HuH-7.5 (cell line): ENCODE measurements around the gene NUTM2G.
"Not testable (repeated sequence)": the region's sequence is repeated elsewhere in the genome, so short reads cannot be mapped to it uniquely, and the experiment has no call there.

ENCODE experiments used
- DNase-seq: peaks from one replicate; pipeline ENCODE4 v3.0.0; 2011; ENCODE audit warnings: low spot score

Gene NUTM2G

DNA sequence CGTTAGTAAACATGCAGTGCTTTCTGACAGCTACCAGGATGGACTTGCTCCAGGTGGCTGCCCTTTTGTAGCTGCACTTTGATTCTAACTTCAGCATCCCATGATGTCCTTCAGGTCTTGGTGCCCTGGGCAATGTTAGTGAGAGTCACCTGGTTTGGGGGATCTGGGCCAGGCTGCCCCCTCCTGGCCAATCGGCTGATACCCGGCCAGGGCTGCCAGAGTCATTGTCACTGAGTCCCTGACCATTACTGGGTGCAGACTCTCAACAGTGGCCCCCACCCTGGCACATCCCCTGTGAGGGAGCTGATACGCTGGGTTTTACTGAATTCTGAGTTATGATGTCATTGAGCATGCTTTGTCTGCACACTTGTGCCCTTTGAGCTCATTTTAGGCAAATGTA is 13.5 kb downstream of the NUTM2G start:
- DNase-seq: not testable (repeated sequence)

DNA sequence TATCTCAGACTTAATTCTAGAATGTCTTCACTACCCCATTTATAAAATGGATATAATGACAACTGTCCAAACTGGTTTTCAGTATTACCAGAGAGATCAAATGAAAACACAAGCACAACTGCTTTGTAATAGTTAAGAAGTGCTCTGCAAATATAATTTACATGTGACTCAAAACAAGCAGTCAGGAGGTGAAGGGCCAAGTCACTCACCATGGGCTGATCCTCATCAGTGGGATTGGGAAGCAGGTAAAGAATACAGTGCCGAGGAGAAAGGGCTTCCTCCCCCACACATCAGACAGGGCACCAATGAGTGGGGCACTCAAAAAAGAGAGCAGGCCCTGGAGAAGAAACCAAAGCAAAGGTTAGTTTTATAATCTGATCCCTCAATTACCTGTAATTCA is 20.7 kb downstream of the NUTM2G start:
- not testable (repeated sequence) for DNase-seq

DNA sequence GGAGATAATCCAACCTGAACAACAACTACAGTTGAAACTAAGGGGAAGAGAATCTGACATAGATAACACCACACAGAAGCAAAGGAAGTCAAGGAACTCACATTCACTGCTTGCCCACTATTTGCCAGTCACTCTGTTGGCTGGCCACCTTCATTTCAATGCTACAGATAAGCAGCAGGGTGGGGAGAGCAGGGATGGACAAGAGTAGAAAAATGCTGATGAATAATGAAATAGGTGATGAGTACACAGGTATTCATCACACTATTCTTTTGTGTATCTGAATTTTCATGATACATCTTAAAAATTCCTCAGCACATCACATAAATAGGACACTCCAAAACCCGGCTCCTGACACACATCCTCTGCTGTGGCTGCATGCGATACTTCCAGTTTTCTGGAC is 21.9 kb downstream of the NUTM2G start:
- DNase-seq: not testable (repeated sequence)

DNA sequence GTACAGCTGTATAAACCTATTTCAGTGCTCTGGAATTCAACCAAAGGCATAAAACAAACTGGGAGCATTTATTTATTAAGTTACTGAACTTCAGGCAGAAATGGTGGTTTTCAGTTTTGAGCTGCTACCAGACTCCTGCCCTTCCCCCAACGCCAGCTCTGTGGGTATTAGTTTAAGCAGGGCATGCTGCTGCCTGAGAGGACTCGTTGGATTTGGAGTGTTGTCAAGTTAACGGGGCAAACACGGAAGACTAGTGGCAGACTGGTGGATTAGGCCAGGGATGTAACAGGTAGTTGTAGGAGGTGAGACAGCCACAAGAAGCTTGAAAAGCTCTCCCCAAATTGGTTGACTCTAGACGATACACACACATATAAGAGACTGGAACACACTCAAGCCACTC is 38.9 kb downstream of the NUTM2G start:
- not testable (repeated sequence) for DNase-seq

DNA sequence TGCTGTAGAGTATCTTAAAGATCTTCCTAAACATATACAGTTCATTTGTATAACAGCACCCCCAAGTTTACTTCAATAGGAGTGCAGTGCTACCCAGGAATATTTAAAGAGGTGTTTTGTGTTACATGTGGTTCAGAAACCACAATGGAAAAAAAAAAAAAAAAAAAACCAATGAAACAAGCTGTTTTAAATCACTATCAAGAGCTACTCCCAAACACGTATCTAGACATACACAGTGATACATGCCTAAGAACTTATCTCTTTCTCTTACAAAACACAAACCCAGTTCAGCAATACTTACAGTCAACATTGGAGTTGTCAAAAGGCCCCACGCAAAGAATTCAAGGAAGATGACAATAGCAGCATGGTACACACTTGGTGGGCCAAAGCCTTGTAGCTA is 43.9 kb downstream of the NUTM2G start:
- not testable (repeated sequence) for DNase-seq

DNA sequence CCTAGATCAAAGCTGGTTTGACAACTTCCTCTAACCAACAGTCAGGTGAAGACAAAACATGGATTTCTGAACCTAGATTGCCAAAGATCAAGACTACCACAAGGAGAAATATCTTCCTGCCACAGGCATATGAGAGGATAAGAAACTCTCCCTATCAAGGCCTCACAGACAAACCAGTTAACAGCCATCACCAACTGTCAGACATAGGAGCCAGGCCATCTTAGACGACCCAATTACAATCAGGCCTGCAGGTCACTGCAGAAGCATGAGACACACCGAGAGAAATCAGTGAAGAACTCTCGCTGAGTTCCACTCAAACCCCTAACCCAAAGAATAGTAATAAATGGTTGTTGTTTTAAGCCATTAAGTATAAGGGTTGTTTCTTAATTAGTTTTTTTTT is 45.4 kb downstream of the NUTM2G start:
- not testable (repeated sequence) for DNase-seq

DNA sequence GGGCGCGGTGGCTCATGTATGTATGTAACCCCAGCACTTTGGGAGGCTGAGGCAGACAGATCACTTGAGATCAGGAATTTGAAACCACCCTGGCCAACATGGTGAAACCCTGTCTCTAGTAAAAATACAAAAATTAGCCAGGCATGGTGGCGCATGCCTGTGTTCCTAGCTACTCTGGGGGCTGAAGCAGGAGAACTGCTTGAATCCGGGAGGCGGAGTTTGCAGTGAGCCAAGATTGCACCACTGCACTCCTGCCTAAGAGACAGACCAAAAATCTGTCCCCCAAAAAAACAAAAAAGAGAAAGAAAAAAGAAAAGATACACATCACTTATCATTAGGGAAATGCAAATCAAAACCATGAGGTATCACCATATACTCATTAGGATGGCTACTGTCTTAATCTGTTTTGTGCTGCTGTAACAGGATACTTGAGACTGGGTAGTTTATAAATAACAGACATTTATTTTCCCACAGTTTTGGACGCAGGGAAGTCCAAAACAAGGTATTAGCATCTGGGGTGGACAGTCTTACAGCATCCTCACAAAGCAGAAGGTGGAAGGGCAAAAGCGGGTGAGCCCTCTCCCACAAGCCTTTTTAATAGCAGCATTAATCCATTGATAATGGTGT is 55.0 kb downstream of the NUTM2G start:
- DNase-seq: not testable (repeated sequence)

DNA sequence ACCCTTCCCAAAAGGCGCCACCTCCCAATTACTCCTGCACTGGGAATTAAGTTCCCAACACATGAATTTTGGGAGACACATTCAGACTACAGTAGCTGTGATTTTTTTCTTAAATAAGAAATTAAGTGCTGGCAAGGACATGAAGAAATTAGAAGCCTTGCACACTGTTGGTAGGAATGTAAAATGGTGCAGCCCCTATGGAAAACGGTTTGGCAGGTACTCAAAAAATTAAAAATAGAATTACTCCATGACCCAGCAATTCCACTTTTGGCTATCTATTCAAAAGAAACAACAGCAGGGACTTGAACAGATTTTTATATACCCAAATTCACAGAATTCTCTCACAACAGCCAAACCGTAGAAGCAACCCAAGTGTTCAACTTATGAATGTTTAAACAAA is 55.5 kb downstream of the NUTM2G start:
- DNase-seq: not testable (repeated sequence)

DNA sequence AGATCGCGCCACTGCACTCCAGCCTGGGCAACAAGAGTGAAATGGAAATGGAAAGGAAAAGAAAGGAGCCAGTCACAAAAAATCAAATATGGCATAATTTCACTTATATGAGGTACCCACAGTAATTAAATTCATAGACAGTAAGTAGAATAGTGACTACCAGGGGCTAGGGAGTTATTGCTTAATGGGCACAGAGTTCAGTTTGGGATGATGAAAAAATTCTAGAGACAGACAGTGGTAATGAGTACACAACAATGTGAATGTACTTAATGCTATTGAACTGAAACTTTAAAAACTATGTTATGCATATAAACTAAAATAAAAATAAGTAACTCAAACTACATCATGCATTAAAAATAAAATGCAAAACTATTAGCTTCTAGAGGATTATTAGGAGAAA is 56.2 kb downstream of the NUTM2G start:
- not testable (repeated sequence) for DNase-seq
